ENCODE results near the gene CAST.

GRCh38 chr5:96649681-96650540, 12.3 kb upstream of the CAST start:
- TF ChIP-seq CTCF (IDR thresholded peaks at IDR 0.05) = no peak
- no peak for TF ChIP-seq POLR2A (IDR thresholded peaks at IDR 0.05)
